HG02884 (cell line): Measurements from ENCODE around the gene RIMBP2.
"Not testable (repeated sequence)": the region's sequence is repeated elsewhere in the genome, so short reads cannot be mapped to it uniquely, and the experiment has no call there.

Experiments
- ATAC-seq: cut with Tn5 transposase; IDR thresholded peaks from one replicate; pipeline ENCODE4 v1.9.1; 2021; ENCODE audit warnings: mild to moderate bottlenecking, moderate library complexity; ENCODE audit not compliant: unreplicated experiment

RIMBP2 gene

GRCh38 chr12:130742112-130742511 lies 26.0 kb upstream of the RIMBP2 start:
- ATAC-seq, result no peak

DNA sequence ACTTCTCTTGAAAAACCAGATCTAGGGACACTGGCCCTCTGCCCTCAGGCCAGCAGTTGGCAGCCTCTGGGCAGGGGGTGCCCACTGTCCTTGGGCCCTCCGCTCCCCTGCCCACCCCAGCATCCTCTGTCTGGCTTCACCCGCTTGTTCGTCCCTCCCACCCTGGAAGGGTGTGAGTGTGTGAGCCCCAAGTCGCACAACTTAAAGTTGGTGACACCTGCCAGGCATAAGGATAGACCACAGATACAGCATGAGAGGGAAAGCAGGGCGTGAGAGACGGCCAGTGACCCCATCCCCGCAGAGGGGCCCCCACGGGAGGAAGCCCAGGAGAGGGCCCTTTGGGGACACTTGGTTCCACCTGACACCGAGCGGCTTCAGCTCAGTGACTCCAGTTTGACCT lies 23.5 kb upstream of the RIMBP2 start:
- ATAC-seq, result no peak

DNA sequence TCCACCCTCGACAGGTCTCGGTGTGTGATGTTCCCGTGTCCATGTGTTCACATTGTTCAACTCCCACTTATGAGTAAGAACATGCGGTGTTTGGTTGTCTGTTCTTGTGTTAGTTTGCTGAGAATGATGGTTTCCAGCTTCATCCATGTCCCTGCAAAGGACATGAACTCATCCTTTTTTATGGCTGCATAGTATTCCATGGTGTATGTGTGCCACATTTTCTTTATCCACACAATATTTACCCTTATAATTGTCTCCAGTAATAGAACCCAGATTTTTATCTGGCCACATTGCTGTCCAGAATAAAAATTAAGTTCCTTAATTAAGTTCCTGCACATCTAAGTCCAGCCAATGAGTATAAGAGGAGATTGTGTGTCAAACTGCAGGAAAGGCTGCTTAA lies 22.3 kb upstream of the RIMBP2 start:
- ATAC-seq, result not testable (repeated sequence)

GRCh38 chr12:130737731-130738130 lies 21.6 kb upstream of the RIMBP2 start:
- no peak for ATAC-seq

GRCh38 chr12:130729344-130729743 lies 13.2 kb upstream of the RIMBP2 start:
- no peak for ATAC-seq

DNA sequence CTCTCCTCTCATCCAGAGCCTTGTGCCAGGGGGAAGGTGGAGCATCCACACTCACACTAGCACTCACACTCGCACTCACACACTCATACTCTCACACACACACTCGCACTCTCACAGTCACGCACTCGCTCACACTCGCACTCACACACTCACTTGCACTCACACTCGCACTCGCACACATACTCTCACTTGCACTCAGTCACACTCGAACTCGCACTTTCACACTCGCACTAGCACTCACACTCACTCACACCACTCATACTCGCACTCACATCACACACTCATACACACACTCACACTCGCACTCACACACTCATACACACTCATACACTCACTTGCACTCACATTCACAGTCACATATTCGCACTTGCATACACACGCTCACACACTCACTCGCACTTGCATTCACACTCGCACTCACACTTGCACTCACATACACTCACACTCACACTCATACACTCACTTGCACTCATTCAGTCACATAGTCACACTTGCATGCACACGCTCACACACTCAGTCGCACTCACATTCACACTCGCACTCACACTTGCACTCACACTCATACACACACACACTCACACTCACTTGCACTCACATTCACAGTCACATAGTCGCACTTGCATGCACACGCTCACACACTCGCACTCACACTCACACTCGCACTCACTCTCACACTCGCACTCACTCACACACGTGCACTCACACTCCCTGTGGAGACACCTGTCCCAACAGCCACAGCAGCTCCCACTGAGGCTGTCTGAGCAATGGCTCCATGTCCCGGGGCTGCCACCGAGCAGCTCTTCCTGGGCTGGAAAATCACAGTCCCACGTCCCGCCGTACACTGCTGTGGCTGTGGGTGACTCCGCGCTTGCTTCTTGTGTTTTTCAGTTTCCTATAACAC lies 12.3 kb upstream of the RIMBP2 start:
- no peak for ATAC-seq

DNA sequence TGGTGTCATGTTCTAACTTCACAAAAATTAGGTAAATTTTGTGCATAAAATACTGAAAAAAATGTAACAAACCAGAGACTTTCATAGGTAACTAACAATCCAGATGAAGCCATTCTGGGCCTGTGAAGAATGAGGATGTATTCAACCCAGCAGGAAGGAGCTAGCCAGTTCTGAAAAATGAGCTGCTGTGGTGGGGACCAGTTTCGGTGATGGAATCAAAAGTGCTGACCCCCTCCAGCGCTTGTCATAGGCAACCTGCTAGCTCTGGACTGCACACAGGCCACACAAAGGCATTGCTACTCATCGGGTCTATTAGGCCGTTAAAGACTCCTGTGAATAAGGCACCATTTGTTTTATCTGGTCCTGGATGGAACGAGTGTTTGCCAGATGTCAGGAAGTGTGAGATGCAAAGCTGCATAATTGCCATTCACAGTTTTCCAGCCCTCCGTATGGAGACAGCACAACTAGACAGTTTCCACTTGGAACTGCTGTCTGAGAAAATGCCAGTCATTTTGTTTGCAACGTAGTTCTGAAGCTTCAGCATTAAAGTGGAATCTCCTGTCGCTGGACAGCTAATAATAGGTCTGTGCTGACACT lies 3.3 kb upstream of the RIMBP2 start:
- ATAC-seq, result no peak

GRCh38 chr12:130717752-130718151 lies 1.7 kb upstream of the RIMBP2 start:
- ATAC-seq, result no peak

GRCh38 chr12:130716969-130717366 lies 869 bp upstream of the RIMBP2 start:
- ATAC-seq, result no peak

DNA sequence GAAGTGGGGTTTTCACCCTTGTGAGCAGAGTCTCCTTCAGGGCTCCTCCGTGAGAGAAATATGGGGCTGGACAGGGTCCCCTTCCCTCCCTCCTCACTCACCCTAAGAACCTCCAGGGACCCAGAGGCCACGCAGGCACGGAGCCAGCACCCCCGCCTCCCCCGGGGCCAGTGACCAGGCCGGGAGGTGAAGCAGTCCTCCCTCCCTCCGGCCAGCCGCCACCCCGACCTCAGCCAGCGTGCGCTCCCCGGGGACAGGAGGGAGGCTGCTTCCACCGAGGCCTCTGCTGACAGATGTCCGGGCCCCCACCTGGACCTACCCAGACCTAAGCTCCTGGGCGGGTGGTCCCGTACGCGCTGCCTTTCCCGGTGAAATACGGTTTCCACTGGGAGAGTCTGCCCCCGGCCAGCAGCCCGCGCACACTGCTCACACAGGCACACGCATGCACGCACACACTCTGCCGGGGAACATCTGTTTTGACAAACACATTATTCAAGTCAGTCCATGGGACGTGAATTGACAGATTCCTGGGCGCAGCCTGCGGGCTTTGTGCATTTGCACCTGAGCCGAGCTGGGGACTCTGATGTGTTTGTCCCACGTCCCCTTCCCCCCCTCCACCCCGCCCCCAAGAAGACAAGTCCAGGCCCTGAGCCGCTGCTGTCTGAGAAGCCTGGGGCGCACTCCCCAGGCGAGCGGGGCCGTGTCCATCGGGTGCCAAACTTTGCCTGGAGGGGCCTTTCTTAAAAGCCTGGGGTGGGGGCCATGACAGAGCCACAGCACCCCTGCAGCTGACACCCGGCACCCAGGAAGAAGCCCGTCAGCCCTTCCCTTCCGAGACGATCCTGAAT lies 725 bp downstream of the RIMBP2 start:
- ATAC-seq, result no peak

- no peak for ATAC-seq
Observed at GRCh38 chr12:130714591-130715149, 1.4 kb downstream of the RIMBP2 start.

DNA sequence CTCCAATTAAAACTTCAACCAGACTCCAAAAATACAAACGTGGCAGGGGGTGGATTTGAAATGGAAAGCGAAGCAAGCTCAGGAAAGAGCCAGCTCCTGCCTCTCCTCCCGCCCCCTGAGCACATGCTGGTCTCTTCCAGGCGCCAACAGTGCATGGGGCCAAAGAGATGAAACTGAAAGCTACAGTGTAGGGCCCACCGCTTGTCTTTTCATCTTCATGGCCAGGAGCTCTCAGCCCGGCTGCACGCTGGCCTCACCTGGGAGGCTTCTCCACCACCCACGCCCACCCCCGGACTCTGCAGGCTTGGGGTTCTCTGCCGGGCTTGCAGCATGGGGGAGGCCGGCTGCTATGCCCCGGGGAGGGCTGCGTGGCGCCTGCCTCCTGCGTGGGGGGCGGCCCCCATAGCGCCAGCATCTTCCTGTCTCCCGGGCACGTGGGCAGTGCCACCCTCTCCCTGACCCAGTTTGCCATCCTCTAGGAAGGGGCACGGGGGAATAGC lies 2.0 kb downstream of the RIMBP2 start:
- ATAC-seq, result no peak

- no peak for ATAC-seq
Observed at GRCh38 chr12:130713581-130713991, 2.5 kb downstream of the RIMBP2 start.

- ATAC-seq, result no peak
Observed at GRCh38 chr12:130712346-130713065, 3.6 kb downstream of the RIMBP2 start.

DNA sequence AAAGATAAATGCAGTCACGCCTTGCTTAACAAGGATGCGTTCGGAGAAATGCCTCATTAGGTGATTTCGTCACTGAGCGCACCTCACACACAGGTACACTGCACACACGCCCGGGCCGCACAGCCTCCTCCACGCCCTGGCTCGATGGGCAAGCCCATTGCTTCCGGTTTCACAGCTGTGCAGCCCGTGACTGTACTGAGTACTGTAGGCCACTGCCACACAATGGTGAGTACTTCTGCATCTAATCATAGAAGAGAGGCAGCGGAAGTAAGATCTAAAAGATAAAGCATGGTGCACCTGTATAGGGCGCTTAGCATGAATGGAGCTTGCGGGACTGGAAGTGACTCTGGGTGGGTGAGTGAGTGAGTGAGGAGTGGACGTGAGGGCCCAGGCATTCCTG lies 4.3 kb downstream of the RIMBP2 start:
- ATAC-seq, result no peak

DNA sequence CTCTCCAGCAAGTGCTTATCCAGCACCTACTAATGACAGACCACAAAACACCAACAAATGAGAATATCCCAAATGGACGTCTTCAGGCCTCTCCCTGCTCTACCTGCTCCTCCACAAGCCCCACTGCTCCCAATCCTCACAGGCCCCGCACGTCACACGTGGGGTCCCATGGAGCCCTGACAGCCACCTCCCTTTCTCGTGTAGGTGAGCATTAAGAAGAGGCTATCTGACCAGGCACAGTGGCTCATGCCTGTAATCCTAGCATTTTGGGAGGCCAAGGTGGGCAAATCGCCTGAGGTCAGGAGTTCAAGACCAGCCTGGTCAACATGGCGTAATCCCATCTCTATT lies 5.4 kb downstream of the RIMBP2 start:
- ATAC-seq, result no peak

GRCh38 chr12:130709971-130710732 lies 5.9 kb downstream of the RIMBP2 start:
- ATAC-seq, result no peak

DNA sequence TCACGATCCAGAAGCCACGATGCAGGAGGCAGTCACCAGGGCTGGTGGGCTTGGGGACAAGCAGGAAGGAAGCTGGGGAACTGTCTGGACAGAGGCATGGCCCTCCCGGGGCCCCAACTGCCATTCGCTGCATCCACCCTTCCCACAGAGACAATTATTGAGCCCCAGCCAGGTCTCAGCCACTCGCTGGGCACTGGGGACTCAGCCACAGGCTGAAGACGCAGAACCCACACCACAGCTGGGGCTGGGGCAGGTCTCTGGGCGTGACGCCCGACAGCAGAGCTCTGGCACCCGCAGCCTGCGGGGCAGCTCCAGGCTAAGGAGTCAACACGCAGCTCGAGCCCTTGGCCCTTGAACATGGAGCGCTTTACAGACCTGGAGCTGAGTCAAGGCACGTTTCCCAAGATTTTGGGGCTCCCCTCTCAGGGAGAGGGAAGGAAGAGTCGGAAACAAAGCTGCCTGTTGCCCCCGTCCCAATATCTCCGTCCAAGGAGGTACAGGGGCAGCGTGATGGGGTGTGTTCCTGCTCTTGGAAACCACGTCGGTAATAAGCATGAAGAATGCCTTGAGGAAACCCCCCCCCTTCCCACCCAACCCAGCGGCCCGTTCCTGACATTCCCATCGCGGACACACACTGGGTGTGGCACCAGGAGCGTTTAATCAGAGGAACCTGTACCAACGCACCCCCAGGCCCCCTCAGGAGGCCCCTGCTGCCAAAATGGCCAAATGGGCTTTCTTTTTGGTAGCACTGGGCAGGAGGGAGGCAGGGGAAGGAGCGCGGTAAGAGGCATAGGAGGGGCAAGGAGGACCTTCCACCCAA lies 6.7 kb downstream of the RIMBP2 start:
- ATAC-seq, result no peak

- ATAC-seq, result no peak
Observed at GRCh38 chr12:130708648-130709047, 7.5 kb downstream of the RIMBP2 start.
